RCC 7860 (cell line): Measurements from ENCODE around the gene TANGO2.

ENCODE experiments used
- DNase-seq: peaks from one replicate; pipeline ENCODE4 v3.0.0-alpha.2; 2015; ENCODE audit warnings: low spot score
- FAIRE-seq: peaks from 2 replicates; lab custom pipeline; 2012; peaks lifted over from hg19 to GRCh38; lab: Jason Lieb, UNC

Gene TANGO2

GRCh38 chr22:20024650-20025397, 3.9 kb downstream of the TANGO2 start:
- no peak for FAIRE-seq
- DNase-seq = no peak

- FAIRE-seq = no peak
- DNase-seq = no peak
Measured at GRCh38 chr22:20025401-20026203, 4.7 kb downstream of the TANGO2 start.

- no peak for FAIRE-seq
- DNase-seq = no peak
Measured at GRCh38 chr22:20026204-20026908, 5.4 kb downstream of the TANGO2 start.

DNA sequence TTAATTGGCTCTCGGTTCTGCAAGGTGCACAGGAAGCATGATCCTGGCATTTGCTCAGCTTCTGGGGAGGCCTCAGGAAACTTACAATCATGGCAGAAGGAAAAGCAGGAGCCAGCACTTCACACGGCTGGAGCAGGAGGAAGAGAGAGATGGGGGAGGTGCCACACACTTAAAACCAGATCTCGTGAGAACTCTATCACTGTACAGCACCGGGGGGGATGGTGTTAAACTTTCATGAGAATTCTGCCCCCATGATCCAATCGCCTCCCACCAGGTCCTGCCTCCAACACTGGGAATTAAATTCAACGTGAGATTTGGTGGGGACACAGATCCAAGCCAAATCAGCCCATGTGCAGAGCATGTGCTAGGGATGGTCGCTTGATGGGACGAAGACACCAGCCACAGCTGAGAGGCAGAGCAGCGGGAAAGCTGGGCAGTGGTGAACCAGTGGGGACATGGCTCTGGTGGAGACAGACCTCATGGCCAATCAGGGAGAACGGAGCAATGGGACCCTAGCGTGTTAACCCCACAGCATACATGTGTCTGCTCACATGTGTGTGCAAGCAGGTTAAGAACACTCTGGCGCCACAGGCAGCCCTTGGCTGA, 6.2 kb downstream of the TANGO2 start:
- DNase-seq = no peak
- no peak for FAIRE-seq

DNA sequence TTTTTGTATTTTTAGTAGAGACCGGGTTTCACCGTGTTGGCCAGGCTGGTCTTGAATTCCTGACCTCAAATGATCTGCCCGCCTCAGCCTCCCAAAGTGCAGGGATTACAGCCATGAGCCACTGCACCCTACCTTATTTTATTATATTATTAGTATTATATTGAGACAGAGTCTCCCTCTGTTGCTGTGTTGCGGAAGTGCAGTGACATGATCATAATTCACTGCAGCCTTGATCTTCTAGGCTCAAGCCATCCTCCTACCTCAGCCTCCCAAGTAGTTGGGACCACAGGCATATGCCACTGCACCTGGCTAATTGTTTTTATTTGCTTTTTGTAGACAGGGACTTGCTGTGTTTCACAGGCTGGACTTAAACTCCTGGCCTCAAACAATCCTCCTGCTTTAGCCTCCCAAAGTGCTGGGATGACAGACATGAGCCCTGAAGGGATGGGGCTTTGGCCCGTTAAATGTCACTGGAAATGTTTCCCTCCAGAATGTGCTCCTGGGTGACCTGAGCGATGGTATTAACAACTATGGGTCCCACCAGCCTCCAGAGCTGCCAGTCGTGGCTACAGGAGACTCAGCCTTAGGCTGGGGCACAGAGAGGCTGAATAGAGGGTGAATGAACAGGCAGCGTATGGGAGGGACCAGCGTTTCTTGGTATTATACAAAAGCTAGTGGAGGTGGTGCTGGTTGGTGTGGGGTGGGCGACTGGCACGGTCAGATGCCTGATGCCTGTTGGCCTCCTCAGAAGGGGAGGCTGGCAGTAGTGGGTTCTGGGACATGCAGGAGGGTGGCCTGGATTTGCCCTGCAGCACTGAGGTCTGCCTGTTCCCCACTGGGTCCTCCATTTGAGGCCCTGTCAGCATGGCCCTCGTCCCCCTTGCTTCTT, 7.3 kb downstream of the TANGO2 start:
- FAIRE-seq = no peak
- DNase-seq = no peak

- FAIRE-seq (no peak), DNase-seq (no peak)
Measured at GRCh38 chr22:20028855-20029549, 8.1 kb downstream of the TANGO2 start.

- no peak for FAIRE-seq
- no peak for DNase-seq
Measured at GRCh38 chr22:20029550-20030225, 8.8 kb downstream of the TANGO2 start.

GRCh38 chr22:20031732-20032406, 11.0 kb downstream of the TANGO2 start:
- FAIRE-seq (no peak), DNase-seq (no peak)

- DNase-seq = no peak
- FAIRE-seq = no peak
Measured at GRCh38 chr22:20032407-20032991, 11.6 kb downstream of the TANGO2 start.

DNA sequence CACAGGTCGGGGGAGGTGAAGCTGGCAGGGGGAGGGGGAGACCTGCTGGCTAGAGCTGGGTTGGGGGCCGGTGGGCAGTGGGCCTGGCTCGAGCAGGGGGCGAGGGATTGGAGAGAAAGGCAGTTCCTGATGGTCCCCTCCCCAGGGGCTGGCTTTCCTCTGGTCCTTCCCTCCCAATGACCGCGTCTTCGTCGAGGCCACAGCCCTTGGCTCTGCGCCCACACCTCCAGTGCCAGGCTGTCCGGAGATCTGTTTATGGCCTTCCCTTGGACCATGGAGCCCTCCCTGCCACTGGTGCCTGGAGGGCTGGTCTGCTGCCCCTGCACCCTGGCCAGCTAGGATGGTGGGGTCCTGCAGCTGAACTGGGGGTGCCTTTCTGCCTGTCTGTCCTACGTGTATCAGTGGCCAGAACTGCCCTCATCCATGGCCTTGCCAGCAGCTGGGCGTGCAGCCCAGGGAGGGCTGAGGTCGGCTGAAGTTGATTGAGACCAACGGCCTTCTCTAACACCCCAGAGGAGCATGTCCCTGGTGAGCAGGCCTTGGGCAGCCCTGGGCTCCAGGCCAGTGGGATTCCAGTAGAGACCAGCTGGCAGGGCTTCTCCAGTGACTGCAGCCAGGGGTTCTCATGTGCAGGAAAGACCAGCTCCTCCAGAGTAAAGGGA, 12.3 kb downstream of the TANGO2 start:
- FAIRE-seq = no peak
- no peak for DNase-seq

DNA sequence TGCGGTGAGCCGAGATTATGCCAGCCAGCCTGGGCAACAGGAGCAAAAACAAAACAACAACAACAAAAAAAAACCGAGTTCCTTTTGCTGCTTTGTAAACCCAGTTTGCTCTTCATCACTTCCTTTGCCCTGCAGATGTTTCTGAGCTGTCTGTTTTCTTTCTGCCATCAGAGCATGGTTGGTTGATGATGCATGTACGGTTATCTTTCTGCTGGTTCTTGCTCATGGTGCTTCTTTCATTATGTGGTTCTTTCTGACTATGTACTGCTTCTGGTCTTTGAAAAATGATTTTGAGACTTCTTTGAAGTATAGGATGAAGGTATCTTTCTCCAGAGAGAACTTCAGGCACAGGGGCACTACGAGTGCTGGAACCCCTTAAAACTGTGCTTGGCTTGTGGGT, 13.2 kb downstream of the TANGO2 start:
- FAIRE-seq (no peak), DNase-seq (no peak)

GRCh38 chr22:20035375-20036083, 14.6 kb downstream of the TANGO2 start:
- DNase-seq (no peak), FAIRE-seq (no peak)

- DNase-seq (no peak), FAIRE-seq (no peak)
Measured at GRCh38 chr22:20036084-20036482, 15.2 kb downstream of the TANGO2 start.

GRCh38 chr22:20036535-20037392, 15.9 kb downstream of the TANGO2 start:
- DNase-seq (no peak), FAIRE-seq (no peak)

- DNase-seq (no peak), FAIRE-seq (no peak)
Measured at GRCh38 chr22:20037419-20037818, 16.5 kb downstream of the TANGO2 start.

DNA sequence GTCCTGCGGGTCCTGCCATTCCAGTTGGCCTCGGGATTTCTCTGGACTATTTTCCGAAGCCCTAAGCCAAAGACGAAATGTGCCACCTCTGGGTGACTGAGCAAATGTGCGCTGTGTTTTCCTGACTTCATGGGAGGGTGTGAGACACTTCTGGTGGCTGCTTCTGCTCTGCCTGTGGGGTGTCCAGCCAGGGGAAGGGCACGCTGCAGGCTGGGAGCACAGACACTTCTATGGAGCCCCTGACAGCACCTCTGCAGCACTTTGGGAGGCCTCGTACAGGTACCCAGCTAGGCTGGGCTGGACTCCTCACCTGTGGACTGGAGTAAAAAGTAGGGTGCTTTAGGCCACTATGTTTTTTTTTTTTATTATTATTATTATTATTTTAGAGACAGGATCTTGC, 17.7 kb downstream of the TANGO2 start:
- DNase-seq (no peak), FAIRE-seq (no peak)
